Activated CD8-positive, alpha-beta memory T cell treated with anti-CD3 and anti-CD28 coated beads, Interleukin-2, amount 50 U/mL, for 48 hours (primary cell): ENCODE measurements around the gene CRTC1.

Source experiments
- DNase-seq: peaks from one replicate; pipeline ENCODE4 v3.0.0-alpha.2; 2020

CRTC1 gene

DNA sequence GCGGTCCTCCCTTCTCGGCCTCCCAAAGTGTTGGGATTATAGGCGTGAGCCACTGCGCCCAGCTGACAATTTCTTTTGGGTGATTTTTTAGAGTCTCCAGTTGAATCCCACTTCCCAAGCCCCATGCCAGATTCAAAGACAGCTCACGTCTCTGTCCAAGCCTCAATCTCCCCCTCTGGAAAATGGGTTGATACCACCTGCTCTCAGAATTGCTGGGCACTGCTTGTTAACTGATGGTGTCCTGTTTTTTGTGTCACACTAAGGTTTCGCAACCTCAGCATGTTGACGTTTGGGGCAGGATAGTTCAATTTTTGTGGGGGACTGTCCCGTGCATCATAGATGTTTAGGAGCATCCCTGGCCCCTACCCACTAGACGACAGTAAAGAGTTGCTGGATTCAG lies 134.1 kb downstream of the CRTC1 start:
- DNase-seq: no peak

DNA sequence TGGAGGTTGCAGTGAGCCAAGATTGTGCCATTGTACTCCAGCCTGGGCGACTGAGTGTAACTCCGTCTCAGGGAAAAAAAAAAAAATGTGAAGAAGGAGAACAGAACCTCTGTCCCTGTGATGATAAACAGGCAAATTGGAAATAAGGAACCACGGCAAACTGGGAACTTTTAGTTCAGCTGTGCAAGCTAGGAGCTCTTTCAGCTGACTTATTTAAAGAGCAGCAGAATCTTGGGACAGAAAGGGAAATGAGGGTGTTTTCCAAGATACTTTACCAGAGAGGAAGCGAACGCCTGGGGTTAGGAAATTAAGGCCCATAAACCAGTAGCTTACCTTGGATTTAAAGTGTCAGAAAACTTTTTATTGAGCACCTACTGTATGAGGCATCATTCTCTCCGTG lies 145.3 kb downstream of the CRTC1 start:
- no peak for DNase-seq

DNA sequence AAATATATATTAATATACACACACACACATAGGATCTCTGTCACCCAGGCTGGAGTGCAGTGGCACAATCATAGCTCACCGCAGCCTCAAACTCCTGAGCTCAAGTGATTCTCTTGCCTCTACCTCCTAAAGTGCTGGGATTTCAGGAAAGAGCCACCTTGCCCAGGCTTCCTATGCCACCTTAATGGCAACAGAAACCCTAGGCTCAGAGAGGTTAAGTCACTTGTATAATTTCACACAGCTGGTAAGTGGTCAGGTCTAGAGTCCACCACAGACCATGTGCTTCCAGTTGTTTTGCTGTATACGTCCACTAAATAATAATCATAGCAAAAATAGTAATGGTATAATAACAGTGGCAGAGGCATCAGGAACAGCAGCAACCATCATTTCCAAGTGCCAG lies 147.0 kb downstream of the CRTC1 start:
- DNase-seq: no peak

DNA sequence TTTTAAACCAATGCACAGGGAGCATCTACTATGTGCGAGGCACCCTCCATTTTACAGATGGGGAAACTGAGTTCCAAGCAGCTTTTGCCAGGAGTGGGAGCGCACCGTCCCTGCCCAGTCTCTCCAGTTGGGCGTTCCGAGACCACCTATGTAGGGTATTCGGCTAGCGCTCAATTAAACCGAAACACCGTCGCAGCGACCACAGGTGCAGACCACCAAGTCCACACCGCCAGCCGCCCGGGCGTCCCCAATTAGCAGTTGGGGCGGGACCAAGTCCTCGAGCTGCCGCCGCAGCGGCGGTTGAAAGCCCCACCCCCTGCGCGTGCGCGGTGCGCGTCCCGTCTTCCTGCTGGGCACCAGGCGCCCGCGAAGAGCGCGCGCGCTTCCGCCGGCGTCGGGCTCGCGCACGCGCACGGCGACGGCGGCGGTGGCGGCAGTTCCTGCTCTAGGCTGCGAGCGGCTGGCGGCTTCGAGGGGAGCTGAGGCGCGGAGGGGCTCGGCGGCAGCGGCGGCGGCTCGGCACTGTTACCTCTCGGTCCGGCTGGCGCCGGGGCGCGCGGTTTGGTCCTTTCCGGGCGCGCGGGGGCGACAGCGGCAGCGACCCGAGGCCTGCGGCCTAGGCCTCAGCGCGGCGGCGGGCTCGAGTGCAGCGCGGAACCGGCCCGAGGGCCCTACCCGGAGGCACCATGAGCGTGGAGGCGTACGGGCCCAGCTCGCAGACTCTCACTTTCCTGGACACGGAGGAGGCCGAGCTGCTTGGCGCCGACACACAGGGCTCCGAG lies 148.2 kb downstream of the CRTC1 start, which contains the start of gene UPF1:
UPF1 (plus strand) TSS at position 436 of the 782 bp plus-strand sequence; CDS start at position 687, 251 bp downstream.
- DNase-seq: peak; percentile 98
